Panc1 (cell line): ENCODE measurements around the gene HTR3D. TPM values are rescaled to one million over a fixed set of nuclear protein-coding genes. Genes with fewer than 3 reads are reported as not detected.

Source experiments
- ATAC-seq: fragments of 200-7000 bp; cut with Tn5 transposase; 2 replicates; pipeline ENCODE4 v1.9.1; 2020; ENCODE audit warnings: mild to moderate bottlenecking, moderate library complexity
- BruUV-seq: library from RNA; stranded (reverse); fragments of 400-500 nt; replicated peaks from 2 replicates; lab custom pipeline; 2021; lab: Mats Ljungman, UMichigan
- CTCF ChIA-PET: fragments of 300-600 bp; sonication (Branson Sonifier 250); formaldehyde crosslinking; loops from one replicate; lab custom pipeline; 2022; ENCODE audit warnings: antibody characterized with exemption; lab: Charles Lee
- POLR2A ChIA-PET: fragments of 300-600 bp; sonication (Branson Sonifier 250); formaldehyde crosslinking; loops from one replicate; lab custom pipeline; 2022; ENCODE audit warnings: antibody characterized with exemption; lab: Charles Lee
- DNase-seq: peaks from one replicate; pipeline ENCODE4 v3.0.0-alpha.2; 2010; ENCODE audit warnings: low read depth, low spot score
- H3K27ac ChIP-seq: 2 replicates; pipeline ENCODE4 v1.5.1; 2011; ENCODE audit warnings: mild to moderate bottlenecking, low read length, inconsistent platforms
- H3K27me3 ChIP-seq: fragments of 200-500 bp; sonication (Bioruptor generic); 2 replicates; pipeline ENCODE4 v1.6.0; 2014; ENCODE audit warnings: low read length, inconsistent platforms; ENCODE audit not compliant: control insufficient read depth, insufficient read depth
- H3K36me3 ChIP-seq: fragments of 200-500 bp; sonication (Bioruptor generic); 2 replicates; pipeline ENCODE4 v1.5.1; 2014; ENCODE audit warnings: inconsistent platforms, mild to moderate bottlenecking, low read length, moderate library complexity; ENCODE audit not compliant: control insufficient read depth, insufficient read depth
- H3K4me1 ChIP-seq: 2 replicates; pipeline ENCODE4 v1.5.1; 2011; ENCODE audit warnings: inconsistent platforms, mild to moderate bottlenecking, low read length, moderate library complexity; ENCODE audit not compliant: control insufficient read depth, insufficient read depth
- H3K4me3 ChIP-seq, 2 experiments: 2 replicates each; pipeline ENCODE4 v1.5.1; 2011 to 2012; ENCODE audit warnings: low read depth in 2 of 2, low read length in 2 of 2, mild to moderate bottlenecking in 2 of 2, inconsistent platforms in 1 of 2, moderate library complexity in 1 of 2
- H3K9me3 ChIP-seq: fragments of 200-500 bp; sonication (Bioruptor generic); 2 replicates; pipeline ENCODE4 v1.5.1; 2014; ENCODE audit warnings: low read depth, mild to moderate bottlenecking, inconsistent platforms, low read length, moderate library complexity; ENCODE audit not compliant: control insufficient read depth, insufficient read depth
- CTCF ChIP-seq: fragments of 450-650 bp; IDR thresholded peaks from 2 replicates; pipeline ENCODE4 v1.5.1; 2017; ENCODE audit warnings: mild to moderate bottlenecking
- POLR2AphosphoS5 ChIP-seq: IDR thresholded peaks from 2 replicates; pipeline ENCODE4 v1.6.1; 2012; ENCODE audit warnings: mild to moderate bottlenecking, low read depth, low read length, moderate library complexity
- REST ChIP-seq, 2 experiments: IDR thresholded peaks; 2 replicates each; pipeline ENCODE4 v1.6.1; 2011 to 2012; ENCODE audit warnings: low read depth in 2 of 2, control low read depth in 1 of 2, low read length in 1 of 2, mild to moderate bottlenecking in 1 of 2, moderate library complexity in 1 of 2; ENCODE audit not compliant: insufficient read depth in 1 of 2
- SIN3A ChIP-seq: IDR thresholded peaks from 2 replicates; pipeline ENCODE4 v1.6.1; 2012; ENCODE audit warnings: low read depth, mild to moderate bottlenecking, low read length, moderate library complexity, borderline replicate concordance; ENCODE audit not compliant: insufficient read depth
- TCF7L2 ChIP-seq: IDR thresholded peaks from 2 replicates; pipeline ENCODE4 v1.6.1; 2011; ENCODE audit warnings: mild to moderate bottlenecking, low read depth, low read length, inconsistent platforms
- in situ Hi-C: cut with HindIII; loops from 2 replicates; pipeline ENCODE4 v1.10.0; 2016; ENCODE audit warnings: low sequenced_read_pairs, low pct_unique_long_range_greater_than_20kb
- intact Hi-C: fragments of 100-400 bp; cut with micrococcal nuclease; formaldehyde crosslinking; loops from one replicate; pipeline ENCODE4 v1.10.0; 2022; ENCODE audit not compliant: unreplicated experiment
- total RNA-seq: library from RNA; stranded (reverse); gene quantifications from one replicate; pipeline ENCODE4 v1.2.1, GENCODE V29; 2021; ENCODE audit not compliant: unreplicated experiment

The HTR3D gene
- total RNA-seq, 1 experiment from 2014 or later, result not detected

- intact Hi-C loops, result no loop called here
- 0 out of 4 replicates have a peak within 1 kb of the TSS, but pooled peaks of 1 of the 2 experiments have one; percentile 6 for H3K4me3 ChIP-seq
- DNase-seq (no peak), ATAC-seq (0 out of 2 replicates have a peak, but pooled peaks have one; percentile 13)
- in situ Hi-C loops, result no loop called here
- no peaks in the 10 kb centered on the region for H3K36me3 ChIP-seq
- H3K4me1 ChIP-seq, result no peaks in the 10 kb centered on the region
- no peaks in the 10 kb centered on the region for H3K9me3 ChIP-seq
- CTCF ChIA-PET, result no interaction called here
- POLR2A ChIA-PET, result no interaction called here
- no peak within 1 kb of the TSS for H3K27ac ChIP-seq
- TF ChIP-seq CTCF (no peak), POLR2AphosphoS5 (no peak), TCF7L2 (no peak), SIN3A (no peak), REST (IDR thresholded peaks at IDR 0.05; ENCODE audit: insufficient read depth in 1 of 2, low read depth in 2 of 2, low read length in 1 of 2) (no peak)
- H3K27me3 ChIP-seq, result 0 out of 2 replicates have a peak, but pooled peaks cover 3% of the 10 kb centered on the region
- BruUV-seq, result no TSS peak
These were observed 21.2 kb downstream of the HTR3D start, which contains the start of gene HTR3C for GRCh38 chr3:184052767-184053166. Gene HTR3C, plus strand, starts transcription at chr3:184053047. Its CDS starts 34 bp downstream, at chr3:184053081.

- TF ChIP-seq TCF7L2, result no peak
- TF ChIP-seq SIN3A, result no peak
- no peak for TF ChIP-seq CTCF
- no peak for TF ChIP-seq REST (IDR thresholded peaks at IDR 0.05; ENCODE audit: insufficient read depth in 1 of 2, low read depth in 2 of 2, low read length in 1 of 2)
- TF ChIP-seq POLR2AphosphoS5, result no peak
- no peaks in the 10 kb centered on the region for H3K4me1 ChIP-seq
- 0 out of 2 replicates have a peak, but pooled peaks cover 2% of the 10 kb centered on the region for H3K27me3 ChIP-seq
- no peak for DNase-seq
- no TSS peak for BruUV-seq
- H3K27ac ChIP-seq, result no peak overlapping the region
- no peak overlapping the region for H3K4me3 ChIP-seq
- in situ Hi-C loops, result no loop called here
- ChIA-PET CTCF (no interaction called here), POLR2A (interaction anchor here (0.6 kb wide), 1 partner anchor 77 kb away, joined by 7 read pairs; the partner anchor contains the start of gene EIF2B5)
- no peaks in the 10 kb centered on the region for H3K9me3 ChIP-seq
- no peaks in the 10 kb centered on the region for H3K36me3 ChIP-seq
- no peak; the same call in 1 of the 2 replicates for ATAC-seq
- intact Hi-C loops, result no loop called here
These were observed 26.5 kb downstream of the HTR3D start for GRCh38 chr3:184058029-184058428.
